Raji (cell line): Measurements from ENCODE around the gene WFDC1.

ENCODE experiments used
- POLR2A ChIP-seq: IDR thresholded peaks from 2 replicates; pipeline ENCODE4 v1.6.1; 2011; ENCODE audit warnings: low read depth, low read length, control low read depth; ENCODE audit not compliant: insufficient read depth

WFDC1 gene

GRCh38 chr16:84379008-84379708 lies 84.5 kb downstream of the WFDC1 start:
- no peak for TF ChIP-seq POLR2A
